SK-N-SH treated with all-trans-retinoic acid at 6 μM for 48 hours (cell line): ENCODE data around the gene RAD51B.

ENCODE experiments used
- ATAC-seq: fragments of 200-7000 bp; cut with Tn5 transposase; 3 replicates; pipeline ENCODE4 v1.9.1; 2020; ENCODE audit warnings: mild to moderate bottlenecking, moderate library complexity
- ARNTL ChIP-seq: fragments of 450-650 bp; formaldehyde crosslinking; IDR thresholded peaks from 2 replicates; pipeline ENCODE4 v1.5.0; 2020; ENCODE audit warnings: low read depth, mild to moderate bottlenecking, moderate library complexity, borderline replicate concordance
- BACH2 ChIP-seq: fragments of 250-450 bp; sonication (Bioruptor Pico); IDR thresholded peaks from 2 replicates; pipeline ENCODE4 v1.9.0; 2021; ENCODE audit warnings: mild to moderate bottlenecking, borderline replicate concordance
- CSDC2 ChIP-seq: fragments of 250-450 bp; sonication (Bioruptor Pico); IDR thresholded peaks from 2 replicates; pipeline ENCODE4 v1.5.0; 2020; ENCODE audit warnings: mild to moderate bottlenecking, moderate library complexity
- ESRRG ChIP-seq: fragments of 250-450 bp; sonication (Bioruptor Pico); IDR thresholded peaks from 2 replicates; pipeline ENCODE4 v1.6.1; 2021; ENCODE audit warnings: mild to moderate bottlenecking
- GLIS3 ChIP-seq: fragments of 250-450 bp; sonication (Bioruptor Pico); IDR thresholded peaks from 2 replicates; pipeline ENCODE4 v1.5.0; 2020; ENCODE audit warnings: mild to moderate bottlenecking, moderate library complexity
- ISL1 ChIP-seq: fragments of 250-450 bp; sonication (Bioruptor Pico); IDR thresholded peaks from 2 replicates; pipeline ENCODE4 v2.1.2; 2022; ENCODE audit warnings: mild to moderate bottlenecking, moderate library complexity
- OSR1 ChIP-seq: fragments of 250-450 bp; sonication (Bioruptor Pico); IDR thresholded peaks from 2 replicates; pipeline ENCODE4 v1.8.0; 2022; ENCODE audit warnings: moderate library complexity, mild to moderate bottlenecking, inconsistent platforms
- PPARA ChIP-seq: fragments of 250-450 bp; sonication (Bioruptor Pico); IDR thresholded peaks from 2 replicates; pipeline ENCODE4 v1.5.0; 2020; ENCODE audit warnings: mild to moderate bottlenecking, borderline replicate concordance
- RARB ChIP-seq: fragments of 250-450 bp; sonication (Bioruptor Pico); IDR thresholded peaks from 2 replicates; pipeline ENCODE4 v1.8.0; 2021; ENCODE audit warnings: mild to moderate bottlenecking, moderate library complexity
- SNAI2 ChIP-seq: fragments of 250-450 bp; sonication (Bioruptor Pico); IDR thresholded peaks from 2 replicates; pipeline ENCODE4 v1.5.0; 2020; ENCODE audit warnings: mild to moderate bottlenecking, moderate library complexity
- TCF4 ChIP-seq: fragments of 250-450 bp; sonication (Bioruptor Pico); IDR thresholded peaks from 2 replicates; pipeline ENCODE4 v1.8.0; 2021; ENCODE audit warnings: mild to moderate bottlenecking, moderate library complexity, borderline replicate concordance
- TOX ChIP-seq: fragments of 250-450 bp; sonication (Bioruptor Pico); IDR thresholded peaks from 2 replicates; pipeline ENCODE4 v1.8.0; 2021; ENCODE audit warnings: mild to moderate bottlenecking, moderate library complexity, borderline replicate concordance
- ZC3H10 ChIP-seq: fragments of 250-450 bp; sonication (Bioruptor Pico); IDR thresholded peaks from 2 replicates; pipeline ENCODE4 v1.5.1; 2021; ENCODE audit warnings: mild to moderate bottlenecking, moderate library complexity
- ZFP3 ChIP-seq: fragments of 250-450 bp; sonication (Bioruptor Pico); IDR thresholded peaks from 2 replicates; pipeline ENCODE4 v1.5.0; 2020; ENCODE audit warnings: mild to moderate bottlenecking, moderate library complexity
- ZFP30 ChIP-seq: fragments of 450-650 bp; formaldehyde crosslinking; IDR thresholded peaks from 2 replicates; pipeline ENCODE4 v1.5.0; 2022; ENCODE audit warnings: mild to moderate bottlenecking, moderate library complexity
- ZNF565 ChIP-seq: fragments of 450-650 bp; formaldehyde crosslinking; conservative IDR thresholded peaks from 2 replicates; pipeline ENCODE4 v1.5.0; 2020; ENCODE audit warnings: low read depth, mild to moderate bottlenecking, moderate library complexity
- ZNF70 ChIP-seq: fragments of 450-650 bp; formaldehyde crosslinking; IDR thresholded peaks from 2 replicates; pipeline ENCODE4 v1.5.0; 2020; ENCODE audit warnings: mild to moderate bottlenecking, moderate library complexity
- ZNF8 ChIP-seq: fragments of 450-650 bp; formaldehyde crosslinking; IDR thresholded peaks from 2 replicates; pipeline ENCODE4 v1.5.0; 2020; ENCODE audit warnings: mild to moderate bottlenecking, moderate library complexity
- TF ChIP-seq, protein P1 (sequence below): fragments of 250-450 bp; sonication (Bioruptor Pico); IDR thresholded peaks from 2 replicates; pipeline ENCODE4 v1.5.1; 2021; ENCODE audit warnings: mild to moderate bottlenecking, moderate library complexity
- TF ChIP-seq, protein P2 (sequence below): fragments of 250-450 bp; sonication (Bioruptor Pico); IDR thresholded peaks from 2 replicates; pipeline ENCODE4 v1.8.0; 2020; ENCODE audit warnings: mild to moderate bottlenecking, moderate library complexity, borderline replicate concordance
- TF ChIP-seq, protein P3 (sequence below): fragments of 250-450 bp; sonication (Bioruptor Pico); IDR thresholded peaks from 2 replicates; pipeline ENCODE4 v1.5.1; 2020; ENCODE audit warnings: low read depth, mild to moderate bottlenecking, moderate library complexity

The RAD51B gene

DNA sequence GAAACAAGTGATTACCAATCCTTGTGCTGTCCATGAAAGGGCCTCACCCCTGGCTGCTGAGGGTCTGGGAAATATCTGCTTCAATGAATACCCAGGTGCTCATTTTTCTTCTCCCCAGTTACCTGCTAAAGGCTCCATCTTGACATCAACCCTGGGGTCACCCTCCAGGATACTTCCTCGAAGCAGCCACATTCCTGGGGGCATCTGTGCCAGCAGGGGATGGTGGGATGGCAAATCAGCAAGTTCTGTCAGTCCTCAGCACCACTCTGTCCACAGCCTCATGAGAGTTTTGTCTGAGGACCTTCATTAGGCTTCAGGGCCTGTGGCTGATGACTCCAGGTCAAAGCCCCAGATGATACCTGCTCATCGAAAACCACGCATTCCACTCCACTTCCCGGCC lies 848.4 kb downstream of the RAD51B start:
- TF ChIP-seq, protein P1, sequence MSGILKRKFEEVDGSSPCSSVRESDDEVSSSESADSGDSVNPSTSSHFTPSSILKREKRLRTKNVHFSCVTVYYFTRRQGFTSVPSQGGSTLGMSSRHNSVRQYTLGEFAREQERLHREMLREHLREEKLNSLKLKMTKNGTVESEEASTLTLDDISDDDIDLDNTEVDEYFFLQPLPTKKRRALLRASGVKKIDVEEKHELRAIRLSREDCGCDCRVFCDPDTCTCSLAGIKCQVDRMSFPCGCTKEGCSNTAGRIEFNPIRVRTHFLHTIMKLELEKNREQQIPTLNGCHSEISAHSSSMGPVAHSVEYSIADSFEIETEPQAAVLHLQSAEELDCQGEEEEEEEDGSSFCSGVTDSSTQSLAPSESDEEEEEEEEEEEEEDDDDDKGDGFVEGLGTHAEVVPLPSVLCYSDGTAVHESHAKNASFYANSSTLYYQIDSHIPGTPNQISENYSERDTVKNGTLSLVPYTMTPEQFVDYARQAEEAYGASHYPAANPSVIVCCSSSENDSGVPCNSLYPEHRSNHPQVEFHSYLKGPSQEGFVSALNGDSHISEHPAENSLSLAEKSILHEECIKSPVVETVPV (CRISPR knock-in tag): no peak
- TF ChIP-seq PPARA (no peak), ARNTL (no peak), ZNF565 (CRISPR knock-in tag) (no peak), GLIS3 (no peak), RARB (CRISPR knock-in tag) (no peak), SNAI2 (CRISPR knock-in tag) (no peak), BACH2 (CRISPR knock-in tag) (no peak), TOX (CRISPR knock-in tag) (no peak), ZC3H10 (CRISPR knock-in tag) (no peak), CSDC2 (no peak)
- TF ChIP-seq, all 23 proteins: peak for 0
- no peak for ATAC-seq

DNA sequence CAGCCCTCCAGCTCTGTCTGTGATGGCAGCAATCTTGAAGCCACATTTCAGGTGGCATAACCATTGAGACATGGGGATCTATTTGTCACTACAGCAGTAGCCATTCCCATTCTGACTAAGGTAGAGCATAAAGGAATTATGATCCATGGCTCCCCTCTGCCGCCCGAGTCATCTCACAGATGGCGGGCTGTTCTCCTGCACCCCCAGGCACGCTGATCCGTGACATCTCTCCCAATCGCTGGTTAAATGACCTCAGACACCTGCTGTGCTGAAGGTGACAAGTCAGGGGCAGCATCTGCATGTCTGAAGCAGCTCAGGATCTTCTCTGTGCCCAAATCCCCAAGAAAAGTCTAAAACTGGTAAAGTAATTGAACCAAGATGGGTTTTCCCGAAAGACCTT lies 849.0 kb downstream of the RAD51B start:
- ATAC-seq: no peak
- TF ChIP-seq TCF4 (CRISPR knock-in tag) (no peak), ZNF8 (CRISPR knock-in tag) (no peak), ESRRG (CRISPR knock-in tag) (no peak), ZFP3 (CRISPR knock-in tag) (no peak), TOX (CRISPR knock-in tag) (no peak), SNAI2 (CRISPR knock-in tag) (no peak)
- TF ChIP-seq, protein P2, sequence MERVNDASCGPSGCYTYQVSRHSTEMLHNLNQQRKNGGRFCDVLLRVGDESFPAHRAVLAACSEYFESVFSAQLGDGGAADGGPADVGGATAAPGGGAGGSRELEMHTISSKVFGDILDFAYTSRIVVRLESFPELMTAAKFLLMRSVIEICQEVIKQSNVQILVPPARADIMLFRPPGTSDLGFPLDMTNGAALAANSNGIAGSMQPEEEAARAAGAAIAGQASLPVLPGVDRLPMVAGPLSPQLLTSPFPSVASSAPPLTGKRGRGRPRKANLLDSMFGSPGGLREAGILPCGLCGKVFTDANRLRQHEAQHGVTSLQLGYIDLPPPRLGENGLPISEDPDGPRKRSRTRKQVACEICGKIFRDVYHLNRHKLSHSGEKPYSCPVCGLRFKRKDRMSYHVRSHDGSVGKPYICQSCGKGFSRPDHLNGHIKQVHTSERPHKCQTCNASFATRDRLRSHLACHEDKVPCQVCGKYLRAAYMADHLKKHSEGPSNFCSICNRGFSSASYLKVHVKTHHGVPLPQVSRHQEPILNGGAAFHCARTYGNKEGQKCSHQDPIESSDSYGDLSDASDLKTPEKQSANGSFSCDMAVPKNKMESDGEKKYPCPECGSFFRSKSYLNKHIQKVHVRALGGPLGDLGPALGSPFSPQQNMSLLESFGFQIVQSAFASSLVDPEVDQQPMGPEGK (CRISPR knock-in tag): no peak
- TF ChIP-seq, all 23 proteins: peak for 0

DNA sequence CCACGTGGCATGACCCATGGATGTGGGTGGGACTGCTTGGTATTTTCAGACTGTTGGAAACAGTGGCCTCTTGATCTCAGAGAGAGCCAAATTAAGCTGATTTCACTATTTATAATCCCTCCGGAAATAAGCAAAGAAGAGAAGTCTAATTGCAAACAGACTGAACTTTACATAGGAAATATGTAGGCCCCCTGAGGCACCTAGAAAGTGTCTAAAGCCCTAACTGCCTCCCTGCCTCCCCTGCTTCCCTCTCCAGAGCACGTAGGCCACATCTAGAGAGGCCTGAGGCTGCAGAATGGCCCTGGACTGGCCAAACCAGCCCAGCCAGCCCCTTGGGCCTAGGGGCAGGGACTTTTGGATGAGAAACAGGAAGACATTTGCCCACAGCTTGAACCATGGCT lies 849.5 kb downstream of the RAD51B start:
- no peak for TF ChIP-seq BACH2 (CRISPR knock-in tag)
- TF ChIP-seq ZNF565 (CRISPR knock-in tag): no peak
- TF ChIP-seq, protein P1 (CRISPR knock-in tag): no peak
- ATAC-seq: no peak

DNA sequence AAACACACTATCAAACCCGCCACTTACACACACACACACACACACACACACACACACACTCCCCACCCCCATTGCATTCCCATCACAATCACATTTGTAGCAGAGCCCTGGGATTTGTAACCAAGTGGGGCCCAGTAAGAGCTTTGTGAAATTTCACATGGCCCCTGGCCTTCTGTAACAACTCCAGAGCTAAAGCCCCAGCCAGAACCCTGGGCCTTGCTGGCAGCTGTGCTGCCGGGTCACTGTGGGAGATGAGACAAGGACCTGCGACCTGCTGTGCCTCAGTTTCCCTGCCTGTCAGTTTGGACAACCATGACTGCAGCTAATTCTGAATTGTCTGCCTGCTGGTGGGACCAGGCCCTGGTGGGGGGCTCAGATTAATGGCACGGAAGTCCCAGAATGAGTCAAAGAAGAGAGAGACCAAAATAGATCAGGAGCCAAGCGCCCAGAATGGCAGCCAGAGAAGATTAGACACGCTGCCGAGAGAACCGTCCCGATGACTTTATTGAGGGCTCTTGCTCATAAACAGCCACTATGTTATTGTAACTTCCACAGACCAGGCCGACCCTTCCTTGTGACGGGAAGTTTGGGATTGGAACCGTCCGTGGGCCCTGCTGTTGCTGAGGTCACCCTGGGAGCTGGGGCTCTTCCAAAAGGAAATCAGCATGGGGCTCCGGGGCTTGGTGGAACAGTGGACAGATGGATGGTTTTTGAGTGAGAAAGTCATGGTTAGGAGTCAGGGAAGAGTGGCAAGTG lies 850.2 kb downstream of the RAD51B start:
- ATAC-seq: no peak
- TF ChIP-seq GLIS3 (no peak), ZC3H10 (CRISPR knock-in tag) (no peak), PPARA (no peak), TOX (CRISPR knock-in tag) (no peak), ZNF565 (CRISPR knock-in tag) (no peak)
- TF ChIP-seq, protein P3, sequence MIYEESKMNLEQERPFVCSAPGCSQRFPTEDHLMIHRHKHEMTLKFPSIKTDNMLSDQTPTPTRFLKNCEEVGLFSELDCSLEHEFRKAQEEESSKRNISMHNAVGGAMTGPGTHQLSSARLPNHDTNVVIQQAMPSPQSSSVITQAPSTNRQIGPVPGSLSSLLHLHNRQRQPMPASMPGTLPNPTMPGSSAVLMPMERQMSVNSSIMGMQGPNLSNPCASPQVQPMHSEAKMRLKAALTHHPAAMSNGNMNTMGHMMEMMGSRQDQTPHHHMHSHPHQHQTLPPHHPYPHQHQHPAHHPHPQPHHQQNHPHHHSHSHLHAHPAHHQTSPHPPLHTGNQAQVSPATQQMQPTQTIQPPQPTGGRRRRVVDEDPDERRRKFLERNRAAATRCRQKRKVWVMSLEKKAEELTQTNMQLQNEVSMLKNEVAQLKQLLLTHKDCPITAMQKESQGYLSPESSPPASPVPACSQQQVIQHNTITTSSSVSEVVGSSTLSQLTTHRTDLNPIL: no peak

DNA sequence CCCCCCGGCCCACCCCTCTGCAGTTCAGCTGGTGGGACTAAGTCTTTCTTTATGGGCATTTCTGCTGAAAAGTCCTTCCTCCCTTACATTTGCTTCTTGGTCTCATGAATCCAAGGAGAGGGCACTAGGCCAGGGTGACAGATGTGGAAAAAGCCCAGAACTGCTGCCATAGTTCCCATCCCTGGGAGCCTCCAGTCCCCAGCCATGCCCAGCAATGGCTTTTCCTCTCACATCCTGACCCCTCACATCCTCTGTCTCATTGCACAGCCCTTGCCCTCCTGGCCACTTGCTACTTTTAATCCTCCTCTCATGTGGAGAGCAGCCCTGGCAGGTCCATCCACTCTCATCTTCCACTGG lies 850.8 kb downstream of the RAD51B start:
- TF ChIP-seq ZNF8 (CRISPR knock-in tag) (no peak), BACH2 (CRISPR knock-in tag) (no peak), RARB (CRISPR knock-in tag) (no peak), ZFP3 (CRISPR knock-in tag) (no peak), ZNF565 (CRISPR knock-in tag) (no peak), ZNF70 (CRISPR knock-in tag) (no peak), TOX (CRISPR knock-in tag) (no peak), CSDC2 (no peak), ZFP30 (CRISPR knock-in tag) (no peak), OSR1 (CRISPR knock-in tag) (no peak), ISL1 (CRISPR knock-in tag) (no peak), SNAI2 (CRISPR knock-in tag) (no peak)
- TF ChIP-seq, protein P1 (CRISPR knock-in tag): no peak
- TF ChIP-seq, protein P2 (CRISPR knock-in tag): no peak
- TF ChIP-seq, protein P3: no peak
- no peak for ATAC-seq
